Hematopoietic multipotent progenitor cell treated with erythropoietin and hydrocortisone succinate and interleukin-3 and kit ligand, for 6 days (in vitro differentiated cells): ENCODE data around the gene PKN1.
A peak's percentile ranks its signal among the peaks of the same experiment; 100 is the strongest.

Source experiments
- DNase-seq: peaks from one replicate; pipeline ENCODE4 v3.0.0-alpha.2; 2015

Gene PKN1

GRCh38 chr19:14467816-14468215 lies 34.7 kb downstream of the PKN1 start:
- no peak for DNase-seq

DNA sequence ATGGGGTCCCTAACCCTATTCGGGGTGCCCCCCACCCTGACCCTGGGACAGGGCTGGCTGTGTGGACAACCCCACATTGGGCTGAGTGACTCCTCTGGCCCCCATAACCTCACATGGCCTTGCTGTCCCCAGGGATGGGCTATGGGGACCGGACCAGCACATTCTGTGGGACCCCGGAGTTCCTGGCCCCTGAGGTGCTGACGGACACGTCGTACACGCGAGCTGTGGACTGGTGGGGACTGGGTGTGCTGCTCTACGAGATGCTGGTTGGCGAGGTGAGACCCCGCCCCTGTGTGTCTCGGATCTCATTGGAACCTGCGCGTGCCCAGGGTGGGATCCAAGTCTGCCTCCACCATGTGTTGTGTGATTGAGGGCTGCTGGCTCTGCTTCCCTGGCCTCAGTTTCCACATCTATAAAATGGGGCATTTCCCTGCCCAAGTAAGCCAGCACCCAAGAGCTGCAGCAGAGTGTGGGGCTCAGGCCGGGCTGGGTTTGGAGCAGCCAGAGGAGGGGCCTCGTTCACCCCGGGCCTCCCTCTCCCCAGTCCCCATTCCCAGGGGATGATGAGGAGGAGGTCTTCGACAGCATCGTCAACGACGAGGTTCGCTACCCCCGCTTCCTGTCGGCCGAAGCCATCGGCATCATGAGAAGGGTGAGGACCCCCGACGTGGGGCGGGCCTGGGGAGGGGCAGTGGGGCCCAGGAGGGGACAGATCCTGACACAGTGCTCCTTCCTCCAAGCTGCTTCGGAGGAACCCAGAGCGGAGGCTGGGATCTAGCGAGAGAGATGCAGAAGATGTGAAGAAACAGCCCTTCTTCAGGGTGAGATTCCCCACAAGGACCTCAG lies 37.1 kb downstream of the PKN1 start:
- no peak for DNase-seq

DNA sequence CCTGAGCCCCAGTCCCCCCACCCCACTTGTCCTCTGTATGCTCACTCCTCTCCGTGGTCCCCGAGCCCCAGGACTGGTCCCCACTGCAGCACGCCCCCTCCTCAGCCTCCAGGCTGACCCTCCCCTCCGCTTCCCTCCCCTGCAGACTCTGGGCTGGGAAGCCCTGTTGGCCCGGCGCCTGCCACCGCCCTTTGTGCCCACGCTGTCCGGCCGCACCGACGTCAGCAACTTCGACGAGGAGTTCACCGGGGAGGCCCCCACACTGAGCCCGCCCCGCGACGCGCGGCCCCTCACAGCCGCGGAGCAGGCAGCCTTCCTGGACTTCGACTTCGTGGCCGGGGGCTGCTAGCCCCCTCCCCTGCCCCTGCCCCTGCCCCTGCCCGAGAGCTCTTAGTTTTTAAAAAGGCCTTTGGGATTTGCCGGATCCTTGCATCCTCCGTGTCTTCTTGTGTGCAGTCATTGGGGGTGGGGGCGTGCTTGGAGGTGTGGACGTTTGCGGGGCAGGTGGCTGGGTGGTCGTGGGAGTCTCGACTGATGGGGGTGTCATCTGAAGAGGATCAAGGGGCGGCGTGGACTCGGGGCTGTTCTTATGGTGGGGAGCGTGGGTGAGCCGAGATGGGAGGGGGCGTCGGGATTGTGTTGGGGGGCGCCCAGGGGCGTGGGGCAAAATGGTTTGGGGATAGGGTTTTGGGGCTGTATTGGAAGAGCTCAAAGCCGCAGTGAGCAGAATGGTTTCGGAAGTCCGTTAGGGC lies 38.5 kb downstream of the PKN1 start:
- DNase-seq, result no peak

- DNase-seq, result peak; percentile 78
Observed at GRCh38 chr19:14472202-14472938, 39.3 kb downstream of the PKN1 start.

DNA sequence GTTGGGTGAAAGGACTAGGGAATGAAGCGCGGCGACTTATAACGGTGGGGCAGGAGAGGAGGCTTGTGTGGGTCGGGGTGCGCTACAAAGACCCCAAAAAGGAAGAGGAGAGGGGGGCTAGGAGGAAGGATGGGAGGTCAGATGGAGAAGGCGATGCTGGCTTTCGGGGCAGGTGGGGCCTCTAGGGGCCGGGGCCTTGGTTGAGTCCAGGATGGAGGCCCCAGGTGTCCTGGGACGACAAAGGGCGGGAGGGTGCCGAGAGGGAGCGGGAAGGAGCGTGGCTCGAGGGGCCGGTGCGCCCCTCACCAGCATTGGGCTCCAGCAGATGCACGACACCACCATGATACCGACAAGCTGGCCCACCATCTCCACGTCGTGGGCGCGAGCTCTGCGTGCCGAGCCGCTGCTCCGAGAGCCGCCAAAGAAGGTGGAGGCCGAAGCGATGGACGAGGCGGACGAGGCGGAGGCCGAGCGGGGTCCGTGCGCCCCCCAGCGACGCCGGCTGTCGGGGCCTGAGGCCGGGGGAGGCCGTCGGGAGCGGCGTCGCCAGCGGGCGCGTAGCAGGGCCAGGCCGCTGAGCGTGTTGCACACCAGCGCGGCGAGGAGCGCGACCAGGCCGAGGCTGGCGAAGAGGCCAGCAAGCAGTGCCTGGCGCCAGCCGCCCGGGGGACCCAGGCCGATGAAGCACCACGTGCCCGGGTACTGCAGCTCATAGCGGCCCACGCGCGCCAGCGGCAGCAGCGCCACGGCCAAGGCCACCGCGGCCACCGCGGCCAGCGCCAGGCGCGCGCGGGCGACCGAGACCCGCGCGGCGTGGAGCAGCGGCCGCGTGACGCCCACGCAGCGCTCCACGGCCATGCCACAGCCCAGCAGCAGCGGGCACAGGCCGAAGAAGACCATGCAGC lies 40.2 kb downstream of the PKN1 start:
- peak; percentile 44 for DNase-seq

DNA sequence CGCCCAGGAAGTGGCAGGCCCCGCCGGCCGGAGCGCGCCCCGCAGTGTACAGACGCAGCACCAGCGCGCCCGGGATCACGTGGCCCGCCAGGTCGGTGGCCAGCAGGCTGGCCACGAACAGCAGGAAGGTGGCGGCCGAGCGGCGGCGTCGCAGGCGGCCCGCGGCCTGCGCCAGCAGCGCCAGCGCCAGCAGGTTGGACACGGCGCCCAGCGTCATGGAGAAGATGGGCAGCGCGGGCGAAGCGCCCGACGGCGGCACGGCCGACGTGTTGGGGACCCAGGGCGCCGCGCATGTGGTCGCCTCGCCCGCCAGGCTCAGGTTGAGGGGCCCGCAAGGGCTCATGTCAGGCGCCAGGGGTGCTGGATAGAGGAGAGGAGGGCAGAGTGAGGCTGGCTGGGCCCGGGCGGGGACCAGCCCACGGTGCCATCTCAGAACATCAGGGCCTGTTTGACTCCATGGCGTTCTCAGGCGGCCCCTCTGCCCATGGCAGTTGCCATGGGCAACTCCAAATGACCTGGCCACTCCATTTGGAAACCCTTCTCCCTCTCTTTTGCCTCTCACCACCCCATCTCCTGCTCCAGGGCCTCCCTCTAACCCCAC lies 41.0 kb downstream of the PKN1 start:
- no peak for DNase-seq

DNA sequence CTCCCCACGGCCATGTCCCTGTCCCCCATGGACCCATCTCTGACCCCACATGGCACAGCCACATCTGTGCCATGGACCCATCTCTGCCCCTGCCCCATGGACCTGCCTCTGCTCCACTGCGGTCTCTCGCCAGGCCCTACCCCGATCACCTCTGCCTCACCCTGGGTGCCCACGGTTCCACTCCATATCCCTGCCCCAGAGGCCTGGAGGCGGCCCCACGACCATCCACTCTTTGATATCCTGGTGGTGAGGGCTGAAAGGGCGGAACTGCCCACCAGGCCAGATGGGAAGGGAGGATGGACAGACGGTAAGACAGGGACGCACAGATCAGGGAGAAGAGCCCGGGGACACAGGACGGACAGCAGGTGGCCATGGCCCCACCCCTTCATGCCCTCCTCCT lies 41.7 kb downstream of the PKN1 start:
- no peak for DNase-seq

GRCh38 chr19:14475251-14476073 lies 42.4 kb downstream of the PKN1 start, which contains the start of gene PTGER1:
Gene PTGER1 (minus strand): TSS chr19:14475354. CDS start chr19:14474320, 1,034 bp downstream.
- DNase-seq, result peak; percentile 65

DNA sequence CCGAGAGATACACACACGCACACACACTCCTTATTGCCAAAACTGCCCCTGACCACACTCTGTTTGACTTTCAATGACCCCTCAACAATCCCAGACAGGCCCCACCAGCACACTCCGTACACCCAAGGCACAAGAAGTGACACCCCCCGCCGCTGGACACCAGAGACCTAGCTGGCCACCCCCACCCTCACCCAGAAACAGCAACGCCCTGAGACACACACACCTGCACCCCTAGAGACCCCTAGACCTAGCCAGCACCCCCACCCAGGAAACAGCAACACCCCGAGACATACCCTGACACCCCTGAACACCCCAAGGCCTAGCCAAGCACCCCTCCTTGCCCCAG lies 43.2 kb downstream of the PKN1 start:
- DNase-seq, result no peak

- peak; percentile 65 for DNase-seq
Observed at GRCh38 chr19:14476673-14477401, 43.7 kb downstream of the PKN1 start.

GRCh38 chr19:14477418-14478112 lies 44.5 kb downstream of the PKN1 start:
- DNase-seq, result no peak

GRCh38 chr19:14478113-14478545 lies 45.0 kb downstream of the PKN1 start:
- DNase-seq, result no peak

DNA sequence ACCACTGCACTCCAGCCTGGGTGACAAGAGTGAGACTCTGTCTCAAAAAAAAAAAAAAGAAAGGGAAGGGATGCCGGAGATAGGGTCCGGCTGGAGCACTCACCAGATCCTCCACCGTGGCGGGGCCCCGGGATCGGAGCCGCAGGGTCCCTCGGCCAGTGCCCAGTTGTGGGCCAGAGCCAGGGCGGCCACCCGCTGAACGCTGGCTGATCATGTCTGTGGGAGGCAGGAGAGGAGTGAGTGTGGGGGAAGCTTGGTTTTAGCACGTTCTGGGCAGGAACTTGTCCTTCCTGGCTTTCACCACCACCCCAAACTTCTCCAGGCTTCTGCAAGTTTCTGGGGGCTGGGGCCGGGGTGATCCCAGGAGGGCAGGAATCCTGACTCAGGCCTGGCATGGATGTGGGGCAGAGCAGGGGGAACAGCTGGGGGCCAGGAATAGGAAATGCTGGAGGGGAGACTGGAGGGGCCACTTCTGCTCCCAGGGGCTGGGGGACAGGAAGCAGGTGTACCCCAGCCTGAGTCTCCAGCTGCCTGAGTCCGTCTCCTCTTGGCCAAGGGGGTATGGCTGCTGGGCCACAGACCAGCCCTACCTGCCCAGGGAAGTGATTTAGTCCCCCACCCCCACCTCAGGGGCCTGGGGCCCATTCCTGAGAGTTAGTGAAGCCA lies 46.3 kb downstream of the PKN1 start:
- no peak for DNase-seq

DNA sequence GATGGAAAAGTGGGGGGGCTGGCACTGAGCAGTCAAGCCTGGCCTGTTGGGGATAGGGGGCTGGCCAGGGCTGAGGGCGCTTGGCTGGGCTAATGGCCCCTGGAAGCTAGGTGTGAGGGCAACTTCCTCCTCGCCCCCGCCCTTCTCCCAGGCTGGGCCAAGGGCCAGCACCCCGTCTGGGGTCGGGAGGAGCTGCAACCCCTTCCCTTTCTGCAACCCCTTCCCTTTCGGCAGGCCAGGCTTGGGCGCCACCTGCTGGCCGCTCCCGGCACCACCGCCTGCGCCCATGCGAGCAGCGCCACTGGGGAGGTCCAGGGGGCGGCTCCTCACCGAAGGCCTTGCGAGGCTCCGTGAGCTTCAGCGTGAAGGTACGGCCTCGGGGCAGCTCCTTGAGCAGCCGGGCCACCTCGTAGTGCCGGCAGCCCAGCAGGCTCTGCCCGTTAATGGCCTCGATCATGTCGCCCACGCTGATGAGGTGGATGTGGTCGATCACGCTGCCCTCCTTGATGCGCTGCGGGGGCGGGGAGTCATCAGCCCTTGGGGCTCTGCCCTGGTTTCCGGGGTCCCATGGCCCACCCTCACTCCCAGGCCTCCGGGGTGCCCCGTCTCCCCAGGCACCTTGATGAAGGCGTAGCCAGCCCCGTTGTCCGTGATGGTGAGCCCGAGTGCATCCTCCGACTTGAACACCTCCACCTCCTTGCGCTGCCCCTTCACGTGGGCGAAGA lies 47.0 kb downstream of the PKN1 start:
- peak; percentile 55 for DNase-seq

GRCh38 chr19:14480700-14481079 lies 47.6 kb downstream of the PKN1 start:
- DNase-seq, result no peak

GRCh38 chr19:14482172-14482941 lies 49.3 kb downstream of the PKN1 start:
- DNase-seq, result no peak

GRCh38 chr19:14487370-14488125 lies 54.4 kb downstream of the PKN1 start:
- no peak for DNase-seq
